K562 (cell line): ENCODE measurements around the gene GGT6. TPM values are rescaled to one million over a fixed set of nuclear protein-coding genes. Genes with fewer than 3 reads are reported as not detected.

Experiments
- ATAC-seq: fragments of 200-7000 bp; cut with Tn5 transposase; 3 replicates; pipeline ENCODE4 v1.9.1; 2020; ENCODE audit warnings: moderate library complexity
- BruUV-seq: library from RNA; stranded (reverse); fragments of 400-500 nt; replicated peaks from 2 replicates; lab custom pipeline; 2021; lab: Mats Ljungman, UMichigan
- CTCF ChIA-PET: fragments of 300-600 bp; formaldehyde crosslinking; extraction: SDS; loops from one replicate; lab custom pipeline; 2021; ENCODE audit warnings: low intra/inter-chr PET ratio; lab: Yijun Ruan, JAX
- POLR2A ChIA-PET: fragments of 300-600, 350-650 bp; sonication (Branson Sonifier 250); formaldehyde crosslinking; extraction: SDS; loops from one replicate; lab custom pipeline; 2021; ENCODE audit warnings: antibody characterized with exemption, inconsistent platforms; lab: Yijun Ruan, JAX
- DNase-seq, 4 experiments: peaks; one replicate each; pipeline versions ENCODE4 v3.0.0 to v3.0.0-alpha.2; 2011 to 2018; ENCODE audit warnings: low spot score in 3 of 4, mixed read lengths in 3 of 4; ENCODE audit errors: extremely low read depth in 1 of 4
- FAIRE-seq: peaks from 2 replicates; lab custom pipeline; 2011; peaks lifted over from hg19 to GRCh38; lab: Jason Lieb, UNC
- H2AFZ ChIP-seq: 2 replicates; pipeline ENCODE4 v1.6.0; 2011; ENCODE audit warnings: low read depth, low read length, control low read depth, inconsistent platforms
- H3K27ac ChIP-seq: fragments of 200-600 bp; 3 replicates; pipeline ENCODE4 v1.8.0; 2011; ENCODE audit warnings: low read depth, mild to moderate bottlenecking, control low read depth, inconsistent platforms, low read length, moderate library complexity, mixed read lengths; ENCODE audit errors: extremely low read depth
- H3K27me3 ChIP-seq, 2 experiments: fragments of 300-600 bp in 1 of 2; 2 replicates in 1 of 2; 3 replicates in 1 of 2; pipeline versions ENCODE4 v1.6.0 to v1.8.0; 2011; ENCODE audit warnings: inconsistent platforms in 2 of 2, low read length in 2 of 2, mild to moderate bottlenecking in 1 of 2, mixed read lengths in 1 of 2, moderate library complexity in 1 of 2; ENCODE audit not compliant: control insufficient read depth in 2 of 2, insufficient read depth in 2 of 2
- H3K36me3 ChIP-seq: fragments of 300-600 bp; 3 replicates; pipeline ENCODE4 v1.8.0; 2011; ENCODE audit warnings: mild to moderate bottlenecking, low read length, inconsistent platforms; ENCODE audit not compliant: control insufficient read depth, insufficient read depth
- H3K4me1 ChIP-seq, 2 experiments: fragments of 200-600 bp in 1 of 2; replicated peaks in 1 of 2; 2 replicates in 1 of 2; 3 replicates in 1 of 2; pipeline versions ENCODE4 v1.5.1 to v1.8.0; 2011; ENCODE audit warnings: inconsistent platforms in 2 of 2, low read length in 2 of 2, mild to moderate bottlenecking in 1 of 2, mixed read lengths in 1 of 2, moderate library complexity in 1 of 2; ENCODE audit not compliant: control insufficient read depth in 2 of 2, insufficient read depth in 2 of 2
- H3K4me2 ChIP-seq: 2 replicates; pipeline ENCODE4 v1.6.1; 2011; ENCODE audit warnings: low read length, control low read depth, inconsistent platforms, mixed read lengths; ENCODE audit not compliant: insufficient read depth
- H3K4me3 ChIP-seq: fragments of 200-600 bp; sonication (generic), shearing (Covaris generic); 2 replicates; pipeline ENCODE4 v1.5.1; 2016; ENCODE audit warnings: control low read depth, inconsistent platforms
- H3K79me2 ChIP-seq: fragments of 200-600 bp; 3 replicates; pipeline ENCODE4 v1.8.0; 2011; ENCODE audit warnings: low read length, inconsistent platforms; ENCODE audit not compliant: control insufficient read depth, insufficient read depth
- H3K9ac ChIP-seq, 2 experiments: 2 replicates each; pipeline versions ENCODE4 v1.6.0 to v1.6.1; 2011; ENCODE audit warnings: low read depth in 2 of 2, low read length in 2 of 2, control low read depth in 1 of 2, inconsistent platforms in 1 of 2, mild to moderate bottlenecking in 1 of 2, mixed read lengths in 1 of 2; ENCODE audit not compliant: insufficient read depth in 1 of 2
- H3K9me1 ChIP-seq: one replicate; pipeline ENCODE4 v1.6.0; 2011; ENCODE audit warnings: inconsistent platforms, mild to moderate bottlenecking, low read length, moderate library complexity; ENCODE audit not compliant: control insufficient read depth, insufficient read depth
- H3K9me3 ChIP-seq: replicated peaks from 2 replicates; pipeline ENCODE4 v1.5.1; 2011; ENCODE audit warnings: low read depth, low read length, inconsistent platforms; ENCODE audit not compliant: control insufficient read depth, insufficient read depth
- H4K20me1 ChIP-seq: replicated peaks from 2 replicates; pipeline ENCODE4 v1.6.1; 2011; ENCODE audit warnings: low read length, inconsistent platforms, mixed read lengths; ENCODE audit not compliant: control insufficient read depth, insufficient read depth
- ARNT ChIP-seq, 2 experiments: fragments of 450-650 bp; IDR thresholded peaks; 2 replicates each; pipeline ENCODE4 v1.6.1; 2016; ENCODE audit warnings: mild to moderate bottlenecking in 1 of 2
- BRF1 ChIP-seq: IDR thresholded peaks from 3 replicates; pipeline ENCODE4 v1.6.1; 2011; ENCODE audit warnings: borderline replicate concordance, mild to moderate bottlenecking; ENCODE audit not compliant: insufficient read length; ENCODE audit errors: extremely low read depth
- GTF2F1 ChIP-seq: IDR thresholded peaks from 2 replicates; pipeline ENCODE4 v1.6.1; 2011; ENCODE audit warnings: low read depth, low read length, improper control_type of control experiment
- HNRNPK ChIP-seq: fragments of 200-400 bp; formaldehyde crosslinking; IDR thresholded peaks from one replicate; pipeline ENCODE4 v1.6.1; 2018; ENCODE audit warnings: mild to moderate bottlenecking, low read depth, low read length; ENCODE audit not compliant: poor library complexity, severe bottlenecking
- ILK ChIP-seq: fragments of 450-650 bp; IDR thresholded peaks from 2 replicates; pipeline ENCODE4 v1.6.1; 2016; ENCODE audit warnings: missing genetic modification characterization, low read depth, mild to moderate bottlenecking, missing compliant biosample characterization, moderate library complexity, borderline replicate concordance
- SRSF3 ChIP-seq: fragments of 200-400 bp; formaldehyde crosslinking; IDR thresholded peaks from 2 replicates; pipeline ENCODE4 v1.6.1; 2016; ENCODE audit warnings: mild to moderate bottlenecking, low read length, moderate library complexity; ENCODE audit not compliant: insufficient read depth
- ZNF778 ChIP-seq: fragments of 450-650 bp; formaldehyde crosslinking; IDR thresholded peaks from 2 replicates; pipeline ENCODE4 v1.4.0; 2020; ENCODE audit warnings: mild to moderate bottlenecking, moderate library complexity
- WGBS: fragments of 100-300 bp; shearing (Covaris generic); methylation state at CpG from one replicate; pipeline ENCODE4 v1.1.6; 2016; ENCODE audit warnings: low coverage, mixed read lengths; ENCODE audit not compliant: insufficient coverage; ENCODE audit errors: missing lambda C conversion rate; 5-methylcytosine and 5-hydroxymethylcytosine counted together
- in situ Hi-C: fragments of 300-500 bp; cut with MboI; formaldehyde crosslinking; loops from 4 replicates; pipeline ENCODE4 v1.15.0; 2018; ENCODE audit warnings: inconsistent platforms, mixed read lengths
- intact Hi-C: fragments of 100-400 bp; cut with micrococcal nuclease; formaldehyde crosslinking; loops from 2 replicates; pipeline ENCODE4 v1.14.2; 2022
- polyA plus RNA-seq, 8 experiments: library from polyadenylated mRNA; depleted of rRNA in 4 of 8; stranded (reverse) in 5 of 8; unstranded in 3 of 8; fragments of >200 nt; fragmentation: Nextera tagmentation in 2 of 8; fragmentation: Illumina TruSeq in 1 of 8; extraction: Ambion mirVana in 2 of 8; extraction: Trizol in 1 of 8; gene quantifications; 2 replicates each; pipeline versions ENCODE4 v1.2.1 to v1.2.3, GENCODE V29; 2011 to 2014; ENCODE audit warnings: inconsistent platforms in 1 of 8, missing spikeins in 1 of 8
- total RNA-seq, 7 experiments: library from RNA; depleted of rRNA in 6 of 7; stranded (reverse); fragments of >200 nt in 6 of 7; fragmentation: Illumina TruSeq in 2 of 7; extraction: Trizol in 2 of 7; gene quantifications; 2 replicates each; pipeline versions ENCODE4 v1.2.1 to v1.2.3, GENCODE V29; 2011 to 2021; ENCODE audit warnings: low replicate concordance in 1 of 7

GGT6 gene
- total and polyA plus RNA-seq, 9 of the 15 experiments (the other 6 are each of a cell fraction or from before 2014, with no cell fraction given): 0.09 TPM; not detected in 8

DNA sequence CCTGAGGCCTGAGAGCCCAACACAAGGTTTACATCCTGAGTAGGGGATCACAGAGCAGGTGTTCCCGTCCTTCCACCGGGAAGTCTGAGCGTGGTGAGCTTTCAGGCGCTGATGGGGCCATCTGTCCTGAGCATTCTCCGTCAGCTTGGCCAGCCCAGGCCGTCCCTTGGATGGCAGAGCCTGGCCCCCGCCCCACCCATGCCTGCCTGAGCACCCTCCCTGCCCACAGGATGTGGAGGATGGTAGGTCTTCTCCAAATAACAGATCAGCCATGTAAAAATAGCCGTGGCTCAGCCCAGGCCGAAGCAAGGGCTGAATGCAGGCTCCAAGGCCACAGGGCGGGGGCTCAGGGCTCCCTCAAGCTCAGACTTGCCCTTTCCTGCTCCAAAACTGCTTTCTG is 41.5 kb downstream of the GGT6 start:
- intact Hi-C loops (no loop called here), in situ Hi-C loops (no loop called here)
- ATAC-seq: no peak; the same call in 2 of the 3 replicates
- POLR2A ChIA-PET: interaction anchor here (0.6 to 0.8 kb wide), 2 partner anchors 9 to 1568 kb away, joined by 3 to 5 read pairs; no protein-coding TSS in a partner anchor
- Histone ChIP-seq H3K27ac (no peak overlapping the region), H3K4me1 (peaks cover 0 to 11% of the 10 kb centered on the region in 2 experiments; a peak in 2 of 5 replicates), H3K9me1 (no peaks in the 10 kb centered on the region), H3K79me2 (no peaks in the 10 kb centered on the region), H2AFZ (no peak overlapping the region), H3K36me3 (no peaks in the 10 kb centered on the region), H3K4me3 (no peak overlapping the region), H3K27me3 (peaks cover 9 to 52% of the 10 kb centered on the region in 2 experiments; a peak in 4 of 5 replicates), H3K9me3 (no peaks in the 10 kb centered on the region), H4K20me1 (0 out of 2 replicates have a peak, but pooled peaks cover 3% of the 10 kb centered on the region), H3K4me2 (no peak overlapping the region), H3K9ac (peak overlapping the region in 1 of 2 experiments; percentile 26; a peak in 1 of 4 replicates)
- CTCF ChIA-PET: no interaction called here
- DNase-seq: no peak
- BruUV-seq: no TSS peak
- TF ChIP-seq BRF1: no peak
- no peak for TF ChIP-seq GTF2F1
- no peak for TF ChIP-seq ZNF778 (CRISPR knock-in tag)
- TF ChIP-seq HNRNPK: no peak
- no peak for TF ChIP-seq ARNT (IDR thresholded peaks at IDR 0.05)
- no peak for TF ChIP-seq ILK
- TF ChIP-seq SRSF3: no peak
- WGBS: 13% methylated on average over 6 of the region's 10 CpGs
- no peak for FAIRE-seq
